ENCODE measurements around the gene ZFP36L2.

ZFP36L2 gene

GRCh38 chr2:43254331-43254730, 27.9 kb upstream of the ZFP36L2 start:
- H3K36me3 ChIP-seq: peaks cover 3% of the 10 kb centered on the region; the same call in 1 of the 2 replicates
- H3K9me3 ChIP-seq: no peaks in the 10 kb centered on the region
- no peak overlapping the region for H3K4me3 ChIP-seq (ENCODE audit: low read depth, low read length)
- H3K27me3 ChIP-seq: no peaks in the 10 kb centered on the region
- no peak for TF ChIP-seq CTCF (IDR thresholded peaks at IDR 0.05; ENCODE audit: low read depth, low read length)
- peaks cover 25% of the 10 kb centered on the region for H3K4me1 ChIP-seq
- no peak for DNase-seq

- no peaks in the 10 kb centered on the region for H3K36me3 ChIP-seq
- peak; percentile 78 for DNase-seq
These were observed 24.8 kb upstream of the ZFP36L2 start for GRCh38 chr2:43251171-43251731.

GRCh38 chr2:43250015-43250414, 23.6 kb upstream of the ZFP36L2 start:
- H3K27me3 ChIP-seq: no peaks in the 10 kb centered on the region
- DNase-seq: no peak
- H3K4me3 ChIP-seq (ENCODE audit: low read depth, low read length): no peak overlapping the region
- no peaks in the 10 kb centered on the region for H3K36me3 ChIP-seq
- no peak for TF ChIP-seq CTCF (IDR thresholded peaks at IDR 0.05; ENCODE audit: low read depth, low read length)
- peaks cover 25% of the 10 kb centered on the region for H3K4me1 ChIP-seq
- H3K9me3 ChIP-seq: no peaks in the 10 kb centered on the region

More at GRCh38 chr2:43251171-43251731, 24.8 kb upstream of the ZFP36L2 start:
- Histone ChIP-seq H3K4me3 (ENCODE audit: low read depth, low read length) (no peak overlapping the region), H3K9me3 (no peaks in the 10 kb centered on the region), H3K4me1 (peaks cover 25% of the 10 kb centered on the region), H3K27me3 (no peaks in the 10 kb centered on the region)
- no peak for TF ChIP-seq CTCF (IDR thresholded peaks at IDR 0.05; ENCODE audit: low read depth, low read length)

GRCh38 chr2:43248621-43249020, 22.2 kb upstream of the ZFP36L2 start:
- peaks cover 22% of the 10 kb centered on the region for H3K4me1 ChIP-seq
- H3K9me3 ChIP-seq: no peaks in the 10 kb centered on the region
- no peak for TF ChIP-seq CTCF (IDR thresholded peaks at IDR 0.05; ENCODE audit: low read depth, low read length)
- H3K27me3 ChIP-seq: no peaks in the 10 kb centered on the region
- H3K36me3 ChIP-seq: no peaks in the 10 kb centered on the region
- no peak for DNase-seq
- no peak overlapping the region for H3K4me3 ChIP-seq (ENCODE audit: low read depth, low read length)

GRCh38 chr2:43246641-43247040, 20.2 kb upstream of the ZFP36L2 start:
- TF ChIP-seq CTCF (IDR thresholded peaks at IDR 0.05; ENCODE audit: low read depth, low read length): no peak
- peaks cover 7% of the 10 kb centered on the region for H3K4me1 ChIP-seq
- H3K9me3 ChIP-seq: no peaks in the 10 kb centered on the region
- H3K27me3 ChIP-seq: no peaks in the 10 kb centered on the region
- DNase-seq: no peak
- no peaks in the 10 kb centered on the region; the same call in 1 of the 2 replicates for H3K36me3 ChIP-seq
- no peak overlapping the region for H3K4me3 ChIP-seq (ENCODE audit: low read depth, low read length)

- no peaks in the 10 kb centered on the region; the same call in 1 of the 2 replicates for H3K36me3 ChIP-seq
- DNase-seq: no peak
- H3K9me3 ChIP-seq: no peaks in the 10 kb centered on the region
- no peaks in the 10 kb centered on the region for H3K27me3 ChIP-seq
- H3K4me3 ChIP-seq (ENCODE audit: low read depth, low read length): no peak overlapping the region
- TF ChIP-seq CTCF (IDR thresholded peaks at IDR 0.05; ENCODE audit: low read depth, low read length): no peak
- H3K4me1 ChIP-seq: no peaks in the 10 kb centered on the region
These were observed 15.2 kb upstream of the ZFP36L2 start for GRCh38 chr2:43241558-43241957.
